ENCODE measurements around the gene CHD1.
A peak's percentile ranks its signal among the peaks of the same experiment; 100 is the strongest.

Gene CHD1

DNA sequence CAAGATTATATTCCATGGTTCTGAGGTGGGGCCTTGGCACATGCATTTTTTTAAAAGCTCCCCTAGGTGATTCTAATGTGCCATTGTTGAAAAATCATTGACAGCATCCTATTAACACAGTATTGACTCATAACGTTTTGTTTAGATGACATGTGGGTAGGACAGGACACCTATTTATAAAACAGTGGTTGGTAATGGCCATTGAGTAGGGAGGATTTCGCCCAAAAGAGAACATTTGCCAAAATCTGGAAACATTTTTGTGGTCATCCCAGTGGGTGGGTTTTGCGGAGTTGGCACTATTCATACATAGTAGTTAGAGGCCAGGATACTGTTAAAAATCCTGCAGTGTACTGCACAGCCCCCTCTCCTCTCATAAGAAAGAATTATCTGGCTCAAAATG lies 6.4 kb upstream of the CHD1 start:
- no peak for DNase-seq

- DNase-seq, result no peak
These were observed 5.7 kb upstream of the CHD1 start for GRCh38 chr5:98934546-98934945.

GRCh38 chr5:98933445-98934072 lies 4.8 kb upstream of the CHD1 start:
- DNase-seq, result peak in 2 of 4 experiments; percentile 2 to 10

GRCh38 chr5:98930972-98931762 lies 2.4 kb upstream of the CHD1 start:
- no peak for DNase-seq

- peak in 1 of 4 experiments; percentile 87 for DNase-seq
These were observed 997 bp upstream of the CHD1 start for GRCh38 chr5:98929710-98930298.

- DNase-seq, result peak; percentile 53 to 72 (median 65)
These were observed 576 bp downstream of the CHD1 start for GRCh38 chr5:98927989-98928872.

GRCh38 chr5:98927242-98927988 lies 1.4 kb downstream of the CHD1 start:
- peak in 2 of 4 experiments; percentile 5 to 13 for DNase-seq

- DNase-seq, result no peak
These were observed 4.8 kb downstream of the CHD1 start for GRCh38 chr5:98923966-98924365.

DNA sequence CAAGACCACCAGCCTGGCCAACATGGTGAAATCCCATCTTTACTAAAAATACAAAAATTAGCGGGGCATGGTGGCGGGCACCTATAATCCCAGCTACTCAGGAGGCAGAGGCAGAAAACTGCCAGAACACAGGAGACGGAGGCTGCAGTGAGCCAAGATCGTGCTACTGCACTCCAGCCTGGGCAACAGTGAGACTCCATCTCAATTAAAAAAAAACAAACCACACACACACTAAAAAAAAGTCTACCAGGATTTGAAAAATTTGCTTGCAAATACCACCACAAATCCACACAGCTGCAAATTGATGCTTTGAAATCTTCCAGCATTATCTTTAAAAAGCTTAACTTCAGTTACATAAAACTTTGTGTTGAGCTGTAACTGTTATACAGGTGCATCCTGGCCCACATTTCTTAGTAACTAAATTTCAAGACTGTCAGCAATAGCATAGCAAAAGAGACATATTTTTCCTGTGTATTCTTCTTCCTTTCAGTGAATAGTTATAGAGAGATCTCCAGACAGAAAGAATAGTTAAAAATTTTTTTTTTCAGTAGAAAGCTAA lies 6.8 kb downstream of the CHD1 start:
- no peak for DNase-seq

- no peak for DNase-seq
These were observed 11.4 kb downstream of the CHD1 start for GRCh38 chr5:98917433-98917832.

DNA sequence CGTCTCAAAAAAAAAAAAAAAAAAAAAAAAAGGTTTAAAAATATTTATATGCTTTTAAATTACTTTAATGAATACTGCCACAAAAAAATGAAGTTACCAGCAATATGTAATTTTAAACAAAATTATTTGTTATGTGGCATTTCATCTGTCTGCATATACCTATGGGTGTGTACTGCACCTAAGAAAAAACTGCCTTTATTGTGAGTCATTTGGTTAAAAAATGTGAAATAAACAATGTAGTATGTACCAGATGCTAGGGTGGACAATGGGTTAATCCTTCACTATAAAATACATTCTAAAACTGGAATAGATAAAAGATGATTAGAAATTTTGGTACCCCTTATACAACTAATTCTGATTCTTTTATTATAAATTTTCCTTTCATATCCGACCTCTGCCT lies 12.3 kb downstream of the CHD1 start:
- no peak for DNase-seq

GRCh38 chr5:98913911-98914310 lies 14.9 kb downstream of the CHD1 start:
- DNase-seq, result no peak

DNA sequence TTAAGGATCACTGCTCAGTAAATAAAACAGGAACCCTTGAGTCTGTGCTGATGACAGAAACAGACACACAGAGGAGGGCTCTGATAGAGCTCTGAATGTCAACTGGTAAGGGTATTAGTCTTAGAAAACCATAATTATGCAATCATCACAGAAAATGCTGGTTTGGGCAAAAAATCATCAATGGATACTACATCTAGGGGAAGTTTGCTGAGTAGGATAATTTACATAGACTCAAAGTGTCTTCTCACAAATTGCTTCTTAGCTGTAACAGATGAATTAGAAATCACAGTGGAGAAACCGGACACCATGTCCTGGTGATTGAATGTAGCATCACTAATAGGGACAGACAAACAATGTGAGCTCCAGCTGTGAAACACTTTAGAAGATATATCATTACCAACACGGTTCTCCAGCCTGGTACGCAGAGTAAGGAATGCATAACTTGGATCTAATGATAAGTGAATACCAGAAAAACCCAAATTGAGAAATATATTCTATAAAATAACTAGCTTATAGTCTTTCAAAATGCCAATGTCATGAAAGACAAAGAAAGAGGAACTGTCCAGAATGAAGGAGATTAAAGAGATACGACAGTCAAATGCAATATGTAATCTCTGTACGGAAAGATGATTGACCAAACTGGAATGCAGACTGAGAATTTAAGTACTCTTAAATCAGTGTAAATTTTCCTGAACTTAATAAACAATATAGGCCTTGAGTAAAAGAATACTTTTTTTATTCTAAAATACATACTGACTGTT lies 17.3 kb downstream of the CHD1 start:
- DNase-seq, result no peak

- no peak for DNase-seq
These were observed 19.4 kb downstream of the CHD1 start for GRCh38 chr5:98909363-98909762.

DNA sequence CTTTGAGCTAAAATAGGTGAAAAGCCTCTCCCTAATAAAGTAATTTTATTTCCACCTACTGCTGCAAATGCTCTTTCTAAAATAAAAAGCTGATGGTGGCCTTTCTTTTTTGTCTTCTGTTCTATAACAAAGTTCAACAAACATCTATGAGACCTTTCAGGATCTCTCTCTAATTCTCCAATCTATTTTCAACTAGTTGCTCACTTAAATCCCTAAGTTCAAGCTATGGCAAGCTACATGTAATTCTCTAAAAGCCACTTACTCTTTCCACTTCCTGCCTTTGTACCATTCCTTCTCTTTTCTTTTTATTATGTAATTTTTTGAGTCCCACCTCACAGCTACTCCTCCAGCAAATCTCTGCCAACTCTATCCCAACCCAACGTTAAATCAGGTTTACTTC lies 20.9 kb downstream of the CHD1 start:
- no peak for DNase-seq

GRCh38 chr5:98906756-98907355 lies 22.0 kb downstream of the CHD1 start:
- DNase-seq, result no peak

GRCh38 chr5:98905857-98906688 lies 22.7 kb downstream of the CHD1 start:
- DNase-seq, result no peak

- DNase-seq, result no peak
These were observed 24.0 kb downstream of the CHD1 start for GRCh38 chr5:98904780-98905179.

- DNase-seq, result no peak
These were observed 26.1 kb downstream of the CHD1 start for GRCh38 chr5:98902733-98903132.

- DNase-seq, result no peak
These were observed 29.4 kb downstream of the CHD1 start for GRCh38 chr5:98899456-98899855.

All from activated CD4-positive, CD25-positive, alpha-beta regulatory T cell (primary cell).